Right lobe of liver (tissue), 4 donors: ENCODE data around the gene ARMC12.

ENCODE experiments used
- POLR2A ChIP-seq: fragments of 450-650 bp; IDR thresholded peaks from one replicate; pipeline ENCODE4 v1.6.1; 2017; ENCODE audit warnings: antibody characterized with exemption, mild to moderate bottlenecking
- TF ChIP-seq, protein P1 (sequence below), 4 donors: fragments of 200-600 bp in 3 of 4; fragments of 450-650 bp in 1 of 4; IDR thresholded peaks; one replicate each; pipeline versions ENCODE4 v1.5.1 to v1.8.0; 2016 to 2022; ENCODE audit warnings: antibody characterized with exemption in 4 of 4, mild to moderate bottlenecking in 2 of 4
- donor health status: DM: no; HTN: no; CAD: no.
- donor health status: DM: no; HTN: no; CAD: no.
- donor health status: DM: no; HTN: yes; CAD: no.

DNA sequence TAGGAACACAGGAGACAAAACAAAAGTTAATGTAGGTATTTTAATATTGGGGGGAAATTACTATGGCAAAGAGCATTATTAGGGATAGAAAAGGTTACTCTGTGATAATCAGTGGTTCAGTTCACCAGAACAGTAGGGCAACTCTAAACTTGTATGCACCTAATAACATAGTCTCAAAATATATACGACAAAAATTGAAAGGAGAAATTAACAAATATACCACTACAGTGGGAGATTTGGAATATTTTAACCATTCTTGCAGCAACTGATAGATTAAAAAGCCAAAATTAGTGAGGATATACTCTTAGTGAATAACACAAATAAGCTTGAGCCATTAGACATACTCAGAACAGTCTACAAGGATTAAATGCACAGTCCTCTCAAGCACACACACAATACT is 11.0 kb downstream of the ARMC12 start:
- TF ChIP-seq, protein P1, sequence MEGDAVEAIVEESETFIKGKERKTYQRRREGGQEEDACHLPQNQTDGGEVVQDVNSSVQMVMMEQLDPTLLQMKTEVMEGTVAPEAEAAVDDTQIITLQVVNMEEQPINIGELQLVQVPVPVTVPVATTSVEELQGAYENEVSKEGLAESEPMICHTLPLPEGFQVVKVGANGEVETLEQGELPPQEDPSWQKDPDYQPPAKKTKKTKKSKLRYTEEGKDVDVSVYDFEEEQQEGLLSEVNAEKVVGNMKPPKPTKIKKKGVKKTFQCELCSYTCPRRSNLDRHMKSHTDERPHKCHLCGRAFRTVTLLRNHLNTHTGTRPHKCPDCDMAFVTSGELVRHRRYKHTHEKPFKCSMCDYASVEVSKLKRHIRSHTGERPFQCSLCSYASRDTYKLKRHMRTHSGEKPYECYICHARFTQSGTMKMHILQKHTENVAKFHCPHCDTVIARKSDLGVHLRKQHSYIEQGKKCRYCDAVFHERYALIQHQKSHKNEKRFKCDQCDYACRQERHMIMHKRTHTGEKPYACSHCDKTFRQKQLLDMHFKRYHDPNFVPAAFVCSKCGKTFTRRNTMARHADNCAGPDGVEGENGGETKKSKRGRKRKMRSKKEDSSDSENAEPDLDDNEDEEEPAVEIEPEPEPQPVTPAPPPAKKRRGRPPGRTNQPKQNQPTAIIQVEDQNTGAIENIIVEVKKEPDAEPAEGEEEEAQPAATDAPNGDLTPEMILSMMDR (IDR thresholded peaks at IDR 0.05), result no peak
- TF ChIP-seq POLR2A, result no peak
